NCI-H524 (cell line): ENCODE data around the gene C5orf15.

Experiments used
- DNase-seq, 2 experiments: peaks; one replicate each; lab custom pipeline; 2025; lab: John Stamatoyannopoulos, UW

Gene C5orf15

GRCh38 chr5:133921979-133922378 lies 46.4 kb downstream of the C5orf15 start:
- DNase-seq: peak in 1 of 2 experiments; percentile 57

GRCh38 chr5:133921069-133921468 lies 47.4 kb downstream of the C5orf15 start:
- DNase-seq: no peak

- DNase-seq: no peak
These were observed 49.0 kb downstream of the C5orf15 start for GRCh38 chr5:133919148-133920136.

GRCh38 chr5:133918731-133919130 lies 49.7 kb downstream of the C5orf15 start:
- no peak for DNase-seq

- no peak for DNase-seq
These were observed 50.1 kb downstream of the C5orf15 start for GRCh38 chr5:133918316-133918715.

GRCh38 chr5:133917785-133918184 lies 50.6 kb downstream of the C5orf15 start:
- no peak for DNase-seq

- no peak for DNase-seq
These were observed 51.5 kb downstream of the C5orf15 start for GRCh38 chr5:133916914-133917313.

GRCh38 chr5:133916479-133916878 lies 51.9 kb downstream of the C5orf15 start:
- no peak for DNase-seq

GRCh38 chr5:133914434-133914833 lies 54.0 kb downstream of the C5orf15 start:
- DNase-seq: no peak

GRCh38 chr5:133913413-133914155 lies 54.8 kb downstream of the C5orf15 start:
- no peak for DNase-seq

- DNase-seq: no peak
These were observed 55.5 kb downstream of the C5orf15 start for GRCh38 chr5:133912951-133913350.

GRCh38 chr5:133910571-133910970 lies 57.9 kb downstream of the C5orf15 start:
- DNase-seq: no peak

GRCh38 chr5:133909603-133910002 lies 58.8 kb downstream of the C5orf15 start:
- no peak for DNase-seq

GRCh38 chr5:133907075-133907474 lies 61.4 kb downstream of the C5orf15 start:
- DNase-seq: peak; percentile 81 to 90

- no peak for DNase-seq
These were observed 62.1 kb downstream of the C5orf15 start for GRCh38 chr5:133906303-133906702.
